IPS-18a (cell line): ENCODE results near the gene MARCHF9.

Source experiments
- H3K27ac ChIP-seq: one replicate; pipeline ENCODE4 v1.5.1; 2013; ENCODE audit warnings: low read length
- H3K27me3 ChIP-seq: one replicate; pipeline ENCODE4 v1.6.1; 2013; ENCODE audit warnings: mild to moderate bottlenecking, low read length; ENCODE audit not compliant: control insufficient read depth, insufficient read depth
- H3K36me3 ChIP-seq: one replicate; pipeline ENCODE4 v1.6.1; 2013; ENCODE audit warnings: low read depth, low read length; ENCODE audit not compliant: control insufficient read depth
- H3K4me1 ChIP-seq: one replicate; pipeline ENCODE4 v1.6.1; 2013; ENCODE audit warnings: low read depth, low read length; ENCODE audit not compliant: control insufficient read depth
- H3K4me3 ChIP-seq: one replicate; pipeline ENCODE4 v1.5.1; 2013; ENCODE audit warnings: low read length
- H3K9ac ChIP-seq: one replicate; pipeline ENCODE4 v1.6.1; 2013; ENCODE audit warnings: mild to moderate bottlenecking, low read length, moderate library complexity
- H3K9me3 ChIP-seq: one replicate; pipeline ENCODE4 v1.6.1; 2013; ENCODE audit warnings: low read depth, low read length; ENCODE audit not compliant: control insufficient read depth

Gene MARCHF9

DNA sequence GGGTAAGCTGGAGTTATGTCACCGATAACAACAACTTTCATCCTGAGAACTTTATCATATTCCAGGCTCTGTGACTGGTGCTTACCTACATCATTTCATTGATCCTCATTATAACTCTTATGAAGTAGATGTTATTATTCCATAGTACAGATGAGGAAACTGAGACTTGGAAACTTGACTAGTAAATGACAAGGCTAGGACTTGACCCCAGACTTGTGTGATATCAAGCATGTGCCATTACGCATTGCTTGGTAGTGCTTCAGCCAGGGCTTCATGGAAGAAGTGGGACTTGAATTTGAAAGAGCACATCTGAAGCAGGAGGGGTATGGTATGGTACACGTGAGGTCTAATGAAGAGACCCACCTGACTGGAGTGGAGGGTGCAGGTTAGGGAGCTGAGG, 51.8 kb downstream of the MARCHF9 start:
- no peaks in the 10 kb centered on the region for H3K27me3 ChIP-seq
- no peaks in the 10 kb centered on the region for H3K36me3 ChIP-seq
- no peak overlapping the region for H3K4me3 ChIP-seq
- no peak overlapping the region for H3K27ac ChIP-seq
- no peaks in the 10 kb centered on the region for H3K9me3 ChIP-seq
- no peaks in the 10 kb centered on the region for H3K4me1 ChIP-seq
- H3K9ac ChIP-seq, result no peak overlapping the region

DNA sequence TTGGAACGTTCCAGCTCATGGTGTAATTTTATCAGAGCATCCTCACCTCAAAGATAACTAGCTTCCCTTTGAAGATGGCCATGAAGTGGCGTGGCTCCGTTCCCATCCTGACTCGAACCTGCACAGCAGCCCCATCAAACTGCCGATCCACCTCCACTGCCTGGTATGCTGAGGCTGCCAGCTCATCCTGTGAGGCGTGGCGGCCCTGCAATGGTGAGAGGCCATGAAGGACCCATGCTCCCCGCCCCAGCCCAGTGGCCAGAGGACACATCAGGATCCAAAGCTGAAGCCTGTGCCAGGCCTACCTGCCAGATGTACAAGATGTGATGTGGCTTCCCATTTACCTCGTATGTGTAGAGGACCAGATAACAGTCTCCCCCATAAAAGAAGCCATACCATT, 52.4 kb downstream of the MARCHF9 start:
- Histone ChIP-seq H3K27me3 (no peaks in the 10 kb centered on the region), H3K4me1 (no peaks in the 10 kb centered on the region), H3K36me3 (no peaks in the 10 kb centered on the region), H3K9me3 (no peaks in the 10 kb centered on the region), H3K4me3 (no peak overlapping the region), H3K9ac (no peak overlapping the region), H3K27ac (no peak overlapping the region)

DNA sequence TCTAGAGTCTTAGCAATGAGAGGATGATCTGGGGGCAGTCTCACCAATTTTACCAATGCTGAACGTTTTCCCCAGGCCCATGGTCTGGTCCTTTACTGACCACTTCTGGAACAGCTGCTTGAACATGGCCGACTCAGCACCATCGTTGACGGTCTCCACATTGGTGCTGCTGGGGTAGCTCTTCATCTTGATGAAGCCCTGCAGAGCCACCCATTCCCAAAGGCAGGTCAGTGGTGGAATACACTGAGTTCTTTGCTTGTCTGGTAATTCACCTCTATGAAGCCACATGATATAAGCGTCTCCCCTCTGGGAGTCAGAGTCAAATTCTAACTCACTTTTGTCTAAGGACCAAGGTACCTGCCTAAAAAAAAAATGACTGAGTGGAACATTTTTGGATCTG, 53.4 kb downstream of the MARCHF9 start:
- H3K36me3 ChIP-seq, result no peaks in the 10 kb centered on the region
- H3K27me3 ChIP-seq, result no peaks in the 10 kb centered on the region
- H3K9me3 ChIP-seq, result no peaks in the 10 kb centered on the region
- H3K4me1 ChIP-seq, result no peaks in the 10 kb centered on the region
- H3K27ac ChIP-seq, result no peak overlapping the region
- no peak overlapping the region for H3K4me3 ChIP-seq
- H3K9ac ChIP-seq, result no peak overlapping the region

DNA sequence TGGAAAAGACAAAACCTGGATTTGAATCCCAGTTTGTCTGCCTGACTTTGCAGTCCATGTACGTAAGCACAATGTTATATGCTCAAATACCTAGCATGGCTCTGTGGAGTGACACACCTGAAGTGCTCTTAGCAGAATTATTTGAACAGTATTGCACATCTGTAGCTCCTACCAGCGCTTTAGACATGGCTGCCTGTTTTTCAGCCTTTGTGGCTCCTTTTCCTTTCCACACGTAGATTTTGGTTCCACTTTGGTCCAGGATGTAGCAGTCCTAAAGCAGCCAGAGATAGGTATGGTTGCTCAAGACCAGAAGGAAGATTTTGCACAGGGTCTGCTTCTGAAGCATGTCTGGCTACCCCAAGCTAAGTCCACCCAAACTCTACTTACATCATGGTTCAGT, 54.5 kb downstream of the MARCHF9 start:
- Histone ChIP-seq H3K27me3 (no peaks in the 10 kb centered on the region), H3K9ac (no peak overlapping the region), H3K4me3 (no peak overlapping the region), H3K9me3 (no peaks in the 10 kb centered on the region), H3K4me1 (no peaks in the 10 kb centered on the region), H3K36me3 (no peaks in the 10 kb centered on the region), H3K27ac (no peak overlapping the region)
